Progenitor cell of endocrine pancreas (in vitro differentiated cells): ENCODE results near the gene HHIPL1. TPM values are rescaled to one million over a fixed set of nuclear protein-coding genes. Genes with fewer than 3 reads are reported as not detected.

Source experiments
- DNase-seq: peaks from one replicate; pipeline ENCODE4 v3.0.0; 2021; ENCODE audit warnings: low spot score; ENCODE audit not compliant: unreplicated experiment
- H3K27ac Mint-ChIP-seq: 2 replicates; pipeline ENCODE4 v1.8.0; 2021; ENCODE audit warnings: mild to moderate bottlenecking, moderate library complexity, mixed read lengths
- H3K27me3 Mint-ChIP-seq: 2 replicates; pipeline ENCODE4 v1.8.0; 2021; ENCODE audit warnings: mixed read lengths
- H3K36me3 Mint-ChIP-seq: 2 replicates; pipeline ENCODE4 v1.8.0; 2022; ENCODE audit warnings: mixed read lengths; ENCODE audit not compliant: insufficient read depth
- H3K4me1 Mint-ChIP-seq: 2 replicates; pipeline ENCODE4 v1.8.0; 2021; ENCODE audit warnings: low read depth, mixed read lengths
- H3K4me3 Mint-ChIP-seq: 2 replicates; pipeline ENCODE4 v1.8.0; 2021; ENCODE audit warnings: low read depth, mild to moderate bottlenecking, moderate library complexity, mixed read lengths
- H3K9me3 Mint-ChIP-seq: 2 replicates; pipeline ENCODE4 v1.8.0; 2021; ENCODE audit warnings: low read depth, mixed read lengths
- CTCF ChIP-seq: fragments of 200-600 bp; sonication (generic); IDR thresholded peaks from one replicate; pipeline ENCODE4 v1.5.0; 2021; ENCODE audit warnings: antibody characterized with exemption, mild to moderate bottlenecking; ENCODE audit not compliant: unreplicated experiment
- long read RNA-seq: library from polyadenylated mRNA; unstranded; transcript quantifications from one replicate; pipeline ENCODE4 v2.0.0, GENCODE V29; 2020
- total RNA-seq: library from RNA; stranded (reverse); gene quantifications from 2 replicates; pipeline ENCODE4 v1.2.1, GENCODE V29; 2021

Gene HHIPL1
- total RNA-seq = 0.65 and 0.73 TPM in 2 replicates
- long read RNA-seq = 0 reads

GRCh38 chr14:99644723-99645544 lies at the start of gene HHIPL1:
Gene HHIPL1, plus strand, starts transcription at chr14:99645129. Its CDS starts 79 bp downstream, at chr14:99645208.
- H3K27me3 Mint-ChIP-seq = peaks cover 37% of the 10 kb centered on the region
- peak; percentile 19 for DNase-seq
- peak within 1 kb of the TSS; percentile 59 for H3K4me3 Mint-ChIP-seq
- H3K4me1 Mint-ChIP-seq = peaks cover 4% of the 10 kb centered on the region
- no peak within 1 kb of the TSS for H3K27ac Mint-ChIP-seq
- H3K36me3 Mint-ChIP-seq = no peaks in the 10 kb centered on the region
- TF ChIP-seq CTCF = peak; percentile 24
- H3K9me3 Mint-ChIP-seq = no peaks in the 10 kb centered on the region

- no peak for TF ChIP-seq CTCF
- DNase-seq = no peak
- H3K36me3 Mint-ChIP-seq = no peaks in the 10 kb centered on the region
- H3K9me3 Mint-ChIP-seq = no peaks in the 10 kb centered on the region
- H3K4me3 Mint-ChIP-seq = no peak overlapping the region
- no peaks in the 10 kb centered on the region for H3K27me3 Mint-ChIP-seq
- peaks cover 42% of the 10 kb centered on the region for H3K4me1 Mint-ChIP-seq
- no peak overlapping the region for H3K27ac Mint-ChIP-seq
Measured at GRCh38 chr14:99595524-99595923, 49.4 kb upstream of the HHIPL1 start.

- Mint-ChIP-seq H3K4me1 (peaks cover 46% of the 10 kb centered on the region), H3K9me3 (no peaks in the 10 kb centered on the region), H3K36me3 (no peaks in the 10 kb centered on the region), H3K4me3 (no peak overlapping the region), H3K27me3 (no peaks in the 10 kb centered on the region), H3K27ac (peak overlapping the region; percentile 56)
- no peak for TF ChIP-seq CTCF
- no peak for DNase-seq
Measured at GRCh38 chr14:99596071-99596627, 48.8 kb upstream of the HHIPL1 start.

- no peak for DNase-seq
- Mint-ChIP-seq H3K36me3 (no peaks in the 10 kb centered on the region), H3K9me3 (no peaks in the 10 kb centered on the region), H3K4me1 (peaks cover 51% of the 10 kb centered on the region), H3K27ac (no peak overlapping the region), H3K4me3 (no peak overlapping the region), H3K27me3 (no peaks in the 10 kb centered on the region)
- no peak for TF ChIP-seq CTCF
Measured at GRCh38 chr14:99596772-99597171, 48.2 kb upstream of the HHIPL1 start.

GRCh38 chr14:99597911-99598600 lies 46.9 kb upstream of the HHIPL1 start:
- TF ChIP-seq CTCF = no peak
- Mint-ChIP-seq H3K4me1 (peaks cover 54% of the 10 kb centered on the region), H3K4me3 (no peak overlapping the region), H3K9me3 (no peaks in the 10 kb centered on the region), H3K36me3 (no peaks in the 10 kb centered on the region), H3K27me3 (no peaks in the 10 kb centered on the region), H3K27ac (peak overlapping the region; percentile 76)
- no peak for DNase-seq
